GM18867 (cell line): ENCODE results near the gene L1CAM.

Experiments
- ATAC-seq: cut with Tn5 transposase; IDR thresholded peaks from one replicate; pipeline ENCODE4 v1.9.1; 2021; ENCODE audit warnings: mild to moderate bottlenecking, moderate library complexity; ENCODE audit not compliant: unreplicated experiment

Gene L1CAM, protein sequence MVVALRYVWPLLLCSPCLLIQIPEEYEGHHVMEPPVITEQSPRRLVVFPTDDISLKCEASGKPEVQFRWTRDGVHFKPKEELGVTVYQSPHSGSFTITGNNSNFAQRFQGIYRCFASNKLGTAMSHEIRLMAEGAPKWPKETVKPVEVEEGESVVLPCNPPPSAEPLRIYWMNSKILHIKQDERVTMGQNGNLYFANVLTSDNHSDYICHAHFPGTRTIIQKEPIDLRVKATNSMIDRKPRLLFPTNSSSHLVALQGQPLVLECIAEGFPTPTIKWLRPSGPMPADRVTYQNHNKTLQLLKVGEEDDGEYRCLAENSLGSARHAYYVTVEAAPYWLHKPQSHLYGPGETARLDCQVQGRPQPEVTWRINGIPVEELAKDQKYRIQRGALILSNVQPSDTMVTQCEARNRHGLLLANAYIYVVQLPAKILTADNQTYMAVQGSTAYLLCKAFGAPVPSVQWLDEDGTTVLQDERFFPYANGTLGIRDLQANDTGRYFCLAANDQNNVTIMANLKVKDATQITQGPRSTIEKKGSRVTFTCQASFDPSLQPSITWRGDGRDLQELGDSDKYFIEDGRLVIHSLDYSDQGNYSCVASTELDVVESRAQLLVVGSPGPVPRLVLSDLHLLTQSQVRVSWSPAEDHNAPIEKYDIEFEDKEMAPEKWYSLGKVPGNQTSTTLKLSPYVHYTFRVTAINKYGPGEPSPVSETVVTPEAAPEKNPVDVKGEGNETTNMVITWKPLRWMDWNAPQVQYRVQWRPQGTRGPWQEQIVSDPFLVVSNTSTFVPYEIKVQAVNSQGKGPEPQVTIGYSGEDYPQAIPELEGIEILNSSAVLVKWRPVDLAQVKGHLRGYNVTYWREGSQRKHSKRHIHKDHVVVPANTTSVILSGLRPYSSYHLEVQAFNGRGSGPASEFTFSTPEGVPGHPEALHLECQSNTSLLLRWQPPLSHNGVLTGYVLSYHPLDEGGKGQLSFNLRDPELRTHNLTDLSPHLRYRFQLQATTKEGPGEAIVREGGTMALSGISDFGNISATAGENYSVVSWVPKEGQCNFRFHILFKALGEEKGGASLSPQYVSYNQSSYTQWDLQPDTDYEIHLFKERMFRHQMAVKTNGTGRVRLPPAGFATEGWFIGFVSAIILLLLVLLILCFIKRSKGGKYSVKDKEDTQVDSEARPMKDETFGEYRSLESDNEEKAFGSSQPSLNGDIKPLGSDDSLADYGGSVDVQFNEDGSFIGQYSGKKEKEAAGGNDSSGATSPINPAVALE

DNA sequence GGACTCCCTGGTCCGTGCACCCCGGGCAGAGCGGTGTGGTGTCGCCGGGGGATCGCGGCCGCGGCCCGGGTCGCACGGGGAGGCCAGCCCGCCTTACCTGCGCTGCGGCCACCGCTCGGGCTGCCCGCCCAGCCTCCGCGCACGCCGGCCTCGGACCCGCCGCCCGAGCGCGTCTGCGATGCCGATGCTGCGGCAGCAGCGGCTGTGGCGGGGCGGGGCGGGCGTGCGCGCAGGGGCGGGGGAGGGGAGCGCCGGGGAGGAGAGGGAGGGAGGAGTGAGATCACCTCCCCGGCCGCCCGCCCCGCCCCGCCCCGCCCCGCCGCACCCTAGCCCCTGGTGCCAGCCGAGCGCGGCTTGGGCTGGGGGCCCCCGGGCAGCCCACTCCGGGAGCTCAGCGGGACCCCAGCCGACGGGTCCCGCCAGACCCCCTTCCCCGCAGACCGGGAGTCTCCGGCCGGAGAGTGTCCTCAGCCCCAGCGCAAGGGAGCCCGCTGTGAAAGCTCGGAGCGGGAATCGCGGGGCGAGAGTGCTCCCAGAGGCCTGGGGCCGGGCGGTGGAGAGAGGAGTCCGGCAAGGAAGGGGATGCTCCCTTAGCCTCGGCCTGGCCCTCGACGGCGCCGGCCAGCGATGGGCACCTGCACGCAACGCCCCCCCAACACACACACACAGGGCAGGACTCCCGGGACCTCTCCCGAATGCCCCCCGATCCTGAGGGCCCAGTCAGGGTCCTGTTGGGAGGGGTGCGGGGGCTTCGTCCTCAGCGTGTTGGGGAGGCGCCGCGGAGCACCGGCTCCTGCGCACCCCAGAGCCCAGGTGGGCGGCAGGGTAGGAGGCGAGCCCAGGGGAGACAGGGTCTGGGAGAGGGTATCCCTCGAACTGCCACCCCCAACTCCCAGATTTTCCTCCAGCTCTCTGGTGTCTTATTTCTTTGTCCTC, at the start of gene L1CAM:
L1CAM (minus strand) TSS at position 206 of the 936 bp plus-strand sequence. CDS start 10,337 bp downstream, outside the sequence.
- ATAC-seq = no peak

DNA sequence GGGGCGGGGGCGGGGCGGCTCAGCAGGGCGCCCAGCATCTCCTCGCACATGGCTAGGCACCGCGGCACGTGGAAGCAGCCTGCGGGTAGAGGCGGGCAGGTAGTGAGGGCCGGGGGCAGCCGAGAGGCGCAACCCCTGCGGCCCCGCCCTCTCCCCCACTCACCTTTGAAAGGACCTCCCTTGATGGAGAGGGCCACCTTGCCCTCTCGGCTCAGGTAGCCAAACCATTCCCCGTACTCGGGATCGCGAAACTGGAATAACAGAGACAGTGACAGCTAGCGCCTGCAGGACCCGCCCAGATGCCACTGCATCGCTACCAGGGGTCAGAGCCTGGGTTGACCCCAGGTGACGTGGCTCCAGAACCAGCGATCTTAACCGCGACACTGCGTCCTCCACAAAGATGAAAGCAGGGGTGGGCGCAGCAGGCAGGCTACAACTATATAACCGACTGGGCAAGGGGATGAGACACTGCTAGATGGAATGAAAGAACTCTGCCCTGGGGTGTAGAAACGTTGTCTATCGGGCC, 49.4 kb upstream of the L1CAM start:
- peak; percentile 7 for ATAC-seq

DNA sequence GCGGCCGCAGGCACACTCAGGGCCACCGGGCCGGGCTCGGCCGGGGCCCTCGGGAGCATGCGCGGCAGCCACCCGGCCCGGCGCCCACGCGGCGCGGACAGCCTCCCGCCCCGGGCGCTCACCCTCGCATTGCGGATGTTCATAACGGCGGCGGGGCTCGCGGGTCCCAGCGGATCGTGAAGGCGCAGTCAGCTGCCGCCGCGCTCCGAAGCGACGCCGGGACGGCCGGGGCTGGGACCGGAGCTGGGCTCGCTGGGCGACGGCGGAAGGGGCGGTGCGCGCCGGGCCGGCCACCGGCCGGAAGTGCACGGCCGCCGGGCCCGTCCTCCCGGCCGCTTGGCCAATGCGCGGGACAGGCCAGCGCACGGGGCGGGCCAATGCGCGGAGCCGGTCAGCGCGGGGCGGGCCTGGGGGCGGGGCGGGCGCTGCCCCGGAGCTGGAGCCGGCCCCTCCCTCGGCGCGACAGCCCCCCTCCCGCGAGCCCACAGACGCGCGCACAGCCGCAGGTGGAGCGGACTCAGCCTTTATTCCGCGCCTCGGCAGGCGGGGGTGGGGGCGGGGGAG, 48.9 kb upstream of the L1CAM start, which contains the start of gene NAA10:
NAA10 (minus strand) TSS at position 276 of the 564 bp plus-strand sequence; CDS start at position 143, 133 bp downstream.
- peak; percentile 91 for ATAC-seq

DNA sequence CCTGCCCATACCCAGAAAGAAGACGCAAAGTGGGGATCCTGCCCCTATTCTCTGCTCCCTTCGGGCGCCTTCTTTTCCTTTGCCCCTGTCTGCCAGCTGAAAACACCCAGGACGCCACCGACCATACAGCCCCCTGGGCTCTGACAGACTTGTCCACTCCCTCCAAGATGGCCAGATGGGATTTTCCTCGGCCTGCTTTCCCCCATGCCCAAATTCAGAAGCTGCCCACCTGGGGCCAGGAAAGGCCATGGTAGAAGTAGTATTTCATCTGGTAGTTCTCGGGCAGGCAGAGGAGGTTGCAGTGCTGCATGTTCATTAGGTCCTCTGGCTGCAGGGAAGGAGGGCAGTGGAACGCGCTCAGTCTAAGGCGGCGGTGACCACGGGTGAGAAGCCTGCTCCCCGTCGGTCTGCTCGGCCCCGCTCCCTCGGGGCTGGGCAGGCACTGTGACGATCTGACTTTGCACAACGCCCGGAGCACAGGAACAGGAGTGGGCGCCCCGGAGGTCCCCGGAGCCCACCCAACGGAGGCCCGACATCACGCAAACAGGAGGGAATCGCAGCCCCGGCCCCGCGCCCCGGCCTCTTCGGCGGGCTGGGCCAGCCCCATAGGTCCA, 48.3 kb upstream of the L1CAM start:
- peak; percentile 10 for ATAC-seq

DNA sequence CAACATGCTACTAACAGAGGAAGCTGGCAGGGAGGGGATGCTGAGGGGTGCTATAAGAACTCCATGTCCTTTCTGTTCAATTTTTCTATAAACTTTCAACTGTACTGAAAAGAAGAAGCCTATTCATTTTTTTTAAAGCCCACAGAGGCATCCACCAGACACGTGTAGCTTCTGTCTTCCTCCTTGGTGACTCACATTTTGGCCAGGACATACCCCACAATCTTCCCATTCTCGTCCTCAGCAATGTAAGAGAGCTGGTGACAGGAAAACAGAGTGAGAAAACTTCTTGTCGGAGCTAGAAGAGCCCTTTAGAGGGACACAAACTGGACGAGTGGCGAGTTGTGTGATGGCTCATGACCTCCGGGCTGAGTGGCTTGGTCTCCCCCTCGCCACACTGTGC, 47.8 kb upstream of the L1CAM start:
- ATAC-seq = no peak

DNA sequence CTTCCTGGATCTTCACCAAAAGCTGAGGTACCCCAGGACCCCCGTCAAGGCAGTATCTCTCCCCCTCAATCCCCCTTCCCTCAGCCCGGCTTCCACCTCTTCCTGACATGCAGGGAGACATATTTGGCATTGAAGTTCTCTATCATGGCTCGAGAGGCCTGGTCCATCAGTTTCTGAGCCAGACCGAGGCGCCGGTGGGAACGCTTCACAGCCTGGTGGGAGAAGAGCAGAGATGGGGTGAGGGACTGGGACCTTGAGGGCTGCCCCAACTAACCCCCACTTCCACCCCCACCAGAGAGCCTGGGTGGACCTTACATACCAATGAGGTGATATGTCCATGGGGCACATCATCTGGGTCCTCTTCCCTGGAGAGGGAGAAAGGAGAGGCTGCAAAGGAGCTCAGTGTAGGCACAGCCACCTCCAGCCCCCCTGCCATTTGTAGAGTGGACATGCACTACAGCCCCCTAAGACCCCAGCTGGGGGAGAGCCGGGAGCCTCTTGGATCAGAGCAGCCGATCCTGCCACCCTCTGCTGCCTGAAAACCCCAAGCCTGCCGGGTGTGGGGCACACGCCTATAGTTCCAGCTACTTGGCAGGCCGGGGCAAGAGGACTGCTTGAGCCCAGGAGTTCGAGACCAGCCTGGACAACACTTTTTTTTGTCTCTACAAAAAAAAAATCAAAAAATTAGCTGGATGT, 46.4 kb upstream of the L1CAM start:
- ATAC-seq = no peak

DNA sequence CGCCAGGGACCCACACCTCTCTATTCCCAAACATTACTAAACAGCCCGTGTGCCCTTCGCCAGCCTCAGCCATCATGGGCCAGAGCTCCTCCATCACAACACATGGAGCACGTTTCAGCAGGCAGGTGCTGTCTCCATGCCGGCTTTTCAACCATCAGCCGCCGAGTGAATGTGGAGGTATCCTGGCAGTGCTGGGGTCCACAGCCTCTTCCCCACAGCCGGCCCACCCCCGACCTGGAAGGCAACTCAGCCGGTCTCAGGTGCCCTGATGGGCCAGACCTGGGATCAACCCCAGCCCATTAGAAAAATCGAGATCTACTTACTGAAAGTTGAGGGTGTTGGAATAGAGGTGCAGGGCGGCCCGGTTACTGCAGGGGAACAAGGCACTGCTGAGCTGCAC, 45.8 kb upstream of the L1CAM start:
- ATAC-seq = no peak

DNA sequence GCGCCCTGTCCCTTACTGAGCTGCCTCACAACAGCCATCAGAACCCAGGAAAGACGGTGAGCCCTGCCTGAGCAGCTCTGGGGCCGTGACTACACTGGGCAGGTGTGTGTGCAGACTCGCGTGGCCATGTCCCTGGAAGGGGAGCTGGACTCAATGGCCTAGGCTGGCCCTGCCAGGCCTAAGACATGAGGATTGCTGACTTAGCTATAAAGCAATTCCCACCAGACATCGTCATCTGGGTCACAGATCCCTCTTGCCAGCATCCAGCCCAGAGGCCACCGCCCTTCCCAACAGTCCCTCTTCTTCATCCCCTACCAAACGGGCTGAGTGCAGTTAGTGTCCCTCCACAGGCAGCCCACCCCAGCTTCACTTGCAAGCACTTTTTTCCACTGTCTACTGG, 45.2 kb upstream of the L1CAM start:
- ATAC-seq = no peak

DNA sequence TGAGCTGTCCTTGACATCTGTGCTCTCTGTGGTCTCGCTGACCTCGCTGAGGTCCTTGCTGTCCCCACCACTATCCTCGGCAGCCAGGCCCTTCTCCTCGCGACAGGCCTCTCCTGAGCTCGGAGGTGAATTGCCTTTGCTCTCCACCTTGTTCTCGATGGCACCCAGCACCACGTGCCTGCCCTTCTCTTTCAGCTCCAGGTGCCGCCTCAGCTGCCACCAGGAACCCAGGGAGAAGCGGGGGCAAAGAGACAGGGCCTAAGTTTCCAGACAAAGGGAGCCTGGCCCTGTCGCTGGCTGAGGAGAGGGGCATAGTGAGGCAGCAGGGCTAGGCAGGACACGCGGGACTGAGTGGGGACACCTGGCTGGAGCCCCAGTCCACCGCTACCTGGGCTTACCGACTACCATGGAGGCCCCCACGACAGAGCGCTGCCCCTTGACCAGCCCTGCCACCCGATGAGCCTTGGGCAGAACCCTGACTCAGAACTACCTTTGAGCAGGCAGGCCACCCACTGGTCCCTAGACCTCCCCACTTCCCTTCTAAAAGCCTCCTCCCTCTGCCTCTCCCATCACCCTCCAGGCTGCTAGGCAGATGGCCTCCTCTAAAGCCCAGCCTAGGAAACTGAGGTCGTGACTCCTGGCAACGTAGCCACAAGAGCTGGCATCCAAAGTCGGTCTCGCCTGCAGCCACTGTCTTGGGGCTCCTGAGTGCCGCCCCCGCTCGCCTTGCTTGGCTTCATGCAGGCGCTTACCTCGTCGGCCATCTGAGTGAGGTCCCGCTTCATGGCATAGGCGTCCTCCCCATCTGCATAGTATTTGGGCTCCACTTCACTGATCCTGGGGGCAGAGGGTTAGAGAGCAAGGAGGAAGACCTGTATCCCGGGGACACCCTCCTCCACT, 44.3 kb upstream of the L1CAM start:
- no peak for ATAC-seq

DNA sequence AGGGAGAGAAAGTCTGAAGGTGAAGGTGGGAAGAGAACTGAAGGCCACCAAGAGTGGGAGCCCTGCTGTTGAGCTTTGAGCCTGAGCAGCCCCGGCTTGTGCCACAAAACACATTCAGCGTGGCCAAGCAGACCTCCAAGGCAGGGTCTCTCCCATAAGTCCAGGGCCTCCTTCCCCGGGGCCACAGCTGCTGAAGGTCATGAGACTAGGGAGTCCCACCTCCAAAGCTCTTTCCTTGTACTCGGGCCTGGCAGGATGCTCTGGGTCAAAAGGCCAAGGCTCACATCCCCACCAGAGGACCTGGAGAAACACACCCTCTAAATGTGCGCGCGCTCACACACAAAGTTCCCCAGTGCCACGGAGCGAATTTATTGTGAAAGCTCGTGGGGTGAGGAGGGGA, 43.6 kb upstream of the L1CAM start:
- no peak for ATAC-seq

DNA sequence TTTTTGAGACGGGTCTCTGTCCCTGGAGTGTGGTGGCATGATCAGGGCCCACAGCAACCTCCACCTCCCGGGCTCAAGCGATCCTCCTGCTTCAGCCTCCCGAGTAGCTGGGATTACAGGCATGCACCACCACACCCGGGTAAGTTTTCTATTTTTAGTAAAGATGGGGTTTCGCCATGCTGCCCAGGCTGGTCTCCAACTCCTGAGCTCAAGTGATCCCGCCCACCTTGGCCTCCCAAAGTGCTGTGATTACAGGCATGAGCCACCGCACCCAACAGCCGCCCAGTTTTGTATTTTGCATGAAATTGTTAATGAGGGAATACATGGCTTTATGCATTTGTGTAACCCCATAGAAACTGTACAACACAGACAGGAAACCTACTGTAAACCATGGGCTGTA, 42.9 kb upstream of the L1CAM start:
- ATAC-seq = no peak

DNA sequence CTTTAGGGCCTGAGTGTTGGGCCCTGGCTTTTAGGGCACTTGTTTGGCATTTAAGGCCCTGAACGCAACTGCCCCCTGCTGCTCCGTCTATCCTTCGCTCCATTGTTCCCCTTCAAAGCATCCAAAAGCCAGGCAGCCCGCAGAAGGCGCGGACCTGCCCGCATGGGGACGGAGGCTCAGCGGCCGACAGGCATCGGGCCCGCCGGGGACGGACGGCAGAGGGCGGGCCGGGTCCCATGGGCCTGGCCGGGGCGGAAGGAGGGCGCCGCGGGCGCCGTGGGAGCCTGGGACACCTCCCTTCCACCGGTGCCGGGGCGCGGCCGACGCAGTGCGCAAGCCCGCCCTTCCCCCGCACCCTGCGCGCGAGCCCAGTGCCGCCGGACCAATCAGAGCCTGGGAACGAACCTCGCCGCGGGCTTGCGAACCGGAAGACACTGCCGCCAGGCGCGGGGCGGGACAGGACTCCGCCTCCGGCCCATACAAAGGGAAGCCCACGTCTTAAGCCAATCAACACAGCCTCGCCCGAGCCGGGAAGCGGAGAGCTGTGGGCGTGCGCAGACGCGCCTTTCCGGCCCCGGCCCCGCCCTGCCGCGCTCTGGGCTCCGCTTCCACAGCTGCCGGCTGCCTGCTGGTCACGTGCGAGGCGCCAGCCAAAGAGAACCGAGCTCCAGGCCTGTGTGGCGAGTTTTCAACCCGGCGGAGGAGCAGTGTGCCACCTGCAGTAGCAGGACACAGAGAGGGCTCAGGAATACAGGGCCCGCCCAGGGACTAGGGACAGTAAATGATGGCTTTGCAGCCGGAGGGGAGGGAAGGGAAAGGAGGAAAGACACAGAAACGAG, 42.2 kb upstream of the L1CAM start:
- ATAC-seq = peak; percentile 81

DNA sequence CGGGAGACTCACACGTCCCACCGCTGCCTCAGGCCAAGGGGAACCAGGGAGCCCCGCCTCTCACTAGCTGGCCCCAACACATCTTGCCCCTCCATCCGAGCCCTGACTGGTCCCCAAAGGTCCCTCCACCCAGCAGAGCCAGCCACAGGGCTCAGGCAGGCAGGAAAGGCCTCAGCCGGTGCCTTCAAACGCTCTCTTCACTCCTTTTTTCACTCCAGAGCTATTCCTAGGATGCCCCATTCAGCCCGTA, 41.6 kb upstream of the L1CAM start:
- no peak for ATAC-seq

DNA sequence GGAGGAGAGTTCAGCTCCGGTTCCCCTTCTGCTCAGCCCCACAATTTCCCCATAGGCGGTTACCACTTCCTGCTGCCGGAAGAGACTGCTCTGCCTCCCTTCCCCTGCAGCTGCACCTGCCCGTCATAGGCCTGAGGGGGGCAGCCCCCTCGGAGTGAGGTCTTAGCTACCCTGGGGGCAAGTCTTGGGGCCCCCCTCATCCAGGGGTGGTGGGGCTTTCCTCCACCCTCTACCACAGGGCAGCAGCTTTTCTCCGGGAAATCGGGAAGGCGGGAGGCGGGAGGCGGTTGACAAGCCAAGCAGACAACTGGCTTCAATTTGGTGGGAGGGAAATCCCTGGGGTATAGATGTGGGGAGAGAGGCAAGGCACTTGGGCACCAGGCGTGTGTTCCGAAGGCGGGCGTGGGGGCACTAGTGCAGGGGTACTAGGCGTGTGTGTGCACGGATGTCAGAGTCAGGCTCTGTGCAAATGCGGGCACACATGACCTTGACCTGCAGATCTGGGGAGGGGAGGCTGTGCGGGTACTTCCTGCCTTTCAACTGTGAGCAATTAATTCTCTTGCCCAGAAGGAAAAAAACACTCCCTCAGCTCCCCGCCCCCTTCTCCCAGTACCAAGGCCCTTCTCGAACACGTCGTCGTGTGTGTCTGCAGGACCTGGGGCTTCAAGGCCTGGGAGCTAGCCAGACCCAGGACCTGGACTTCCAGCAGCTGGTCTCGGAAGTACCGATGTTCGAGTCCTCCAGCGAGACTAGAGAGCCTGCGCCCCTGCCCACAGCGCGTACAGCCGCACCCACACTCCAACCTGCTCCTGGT, 41.1 kb upstream of the L1CAM start:
- peak; percentile 33 for ATAC-seq

DNA sequence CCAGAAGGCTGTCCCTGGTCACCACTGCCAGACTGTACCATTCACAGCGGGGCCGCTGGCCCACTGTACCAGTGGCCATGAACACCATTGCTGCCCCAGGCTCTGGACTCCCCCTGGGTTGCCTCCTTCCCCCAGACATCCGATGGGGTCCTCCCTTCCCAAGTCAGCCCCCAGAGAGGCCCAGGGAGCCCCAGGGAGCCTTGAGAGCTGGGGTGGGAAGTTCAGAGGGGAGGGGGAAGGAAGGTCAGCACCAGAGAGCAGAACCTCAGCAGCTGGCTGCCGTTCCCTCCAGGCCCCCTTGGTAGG, 40.5 kb upstream of the L1CAM start:
- ATAC-seq = no peak
